ENCODE measurements around the gene SERPIND1.

Gene SERPIND1

DNA sequence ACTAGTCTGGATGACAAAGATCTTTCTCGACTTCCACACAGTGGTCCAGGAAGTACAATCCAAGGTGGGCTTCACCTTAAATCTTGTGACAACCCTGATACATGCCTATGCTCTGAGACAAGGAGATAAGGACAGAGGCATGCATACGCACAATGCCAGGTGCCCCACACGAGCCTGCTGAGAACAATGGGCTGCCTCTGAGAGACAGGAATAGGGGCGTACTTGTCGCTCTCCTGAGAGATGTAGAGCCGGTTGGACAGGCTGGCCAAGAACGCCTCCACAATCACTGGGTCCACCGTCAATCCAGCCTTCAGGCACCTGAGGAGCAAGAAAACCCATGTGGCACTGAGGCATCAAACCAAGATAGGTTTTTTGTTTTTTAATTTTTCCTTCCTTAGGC is 25.5 kb downstream of the SERPIND1 start:
- no peak overlapping the region for H3K4me3 ChIP-seq (ENCODE audit: control insufficient read depth in 1 of 7, extremely low read depth in 1 of 7, insufficient read depth in 4 of 7, low read depth in 2 of 7, low read length in 6 of 7)
- ChIA-PET CTCF (interaction anchor here (1.3 to 2.6 kb wide), 2 partner anchors 10 to 86 kb away, joined by 4 to 14 read pairs; no protein-coding TSS in a partner anchor), POLR2A (no interaction called here)
- no peaks in the 10 kb centered on the region for H3K27me3 ChIP-seq (replicated peaks in 2 of 5; ENCODE audit: control insufficient read depth in 4 of 5, insufficient read depth in 5 of 5, low read length in 4 of 5)
- H3K36me3 ChIP-seq (ENCODE audit: control insufficient read depth in 4 of 4, insufficient read depth in 4 of 4, low read length in 3 of 4) = peaks cover 29 to 83% (median 65%) of the 10 kb centered on the region in 4 experiments
- no peak for DNase-seq
- peaks cover 0 to 20% (median 8%) of the 10 kb centered on the region in 4 experiments for H3K4me1 ChIP-seq (ENCODE audit: control extremely low read depth in 1 of 4, control insufficient read depth in 4 of 4, insufficient read depth in 4 of 4, low read length in 3 of 4)
- 96% methylated on average over 8 of the region's 8 CpGs for WGBS (ENCODE audit: insufficient coverage)
- no peaks in the 10 kb centered on the region for H3K9me3 ChIP-seq (ENCODE audit: control extremely low read depth in 1 of 5, control insufficient read depth in 4 of 5, insufficient read depth in 2 of 5, low read depth in 1 of 5, low read length in 4 of 5)
- H3K27ac ChIP-seq (ENCODE audit: insufficient read depth in 1 of 2, low read depth in 1 of 2, low read length in 2 of 2, poor library complexity in 1 of 2, severe bottlenecking in 2 of 2) = no peak overlapping the region

DNA sequence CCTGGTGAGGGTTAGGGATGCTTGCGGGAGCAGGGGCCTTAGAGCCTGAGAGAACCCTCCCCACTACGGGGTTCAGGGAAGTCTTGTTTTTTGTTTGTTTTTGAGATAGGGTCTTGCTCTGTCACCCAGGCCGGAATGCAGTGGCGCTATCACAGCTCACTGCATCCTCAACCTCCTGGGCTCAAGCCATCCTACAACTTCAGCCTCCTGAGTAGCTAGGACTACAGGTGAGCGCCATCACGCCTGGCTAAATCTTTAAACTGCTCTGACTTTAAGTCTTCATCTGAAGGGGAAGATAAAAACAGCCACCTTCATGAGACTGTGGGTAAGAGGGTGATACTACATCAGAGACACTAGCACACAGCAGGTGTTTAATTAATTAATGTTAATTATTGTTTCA is 28.5 kb downstream of the SERPIND1 start:
- peaks cover 35 to 92% (median 67%) of the 10 kb centered on the region in 4 experiments for H3K36me3 ChIP-seq (ENCODE audit: control insufficient read depth in 4 of 4, insufficient read depth in 4 of 4, low read length in 3 of 4)
- no peak overlapping the region for H3K27ac ChIP-seq (ENCODE audit: insufficient read depth in 1 of 2, low read depth in 1 of 2, low read length in 2 of 2, poor library complexity in 1 of 2, severe bottlenecking in 2 of 2)
- H3K9me3 ChIP-seq (ENCODE audit: control extremely low read depth in 1 of 5, control insufficient read depth in 4 of 5, insufficient read depth in 2 of 5, low read depth in 1 of 5, low read length in 4 of 5) = no peaks in the 10 kb centered on the region
- CTCF ChIA-PET = interaction anchor here (1.6 to 4.1 kb wide), 5 partner anchors 11 to 90 kb away, joined by 3 to 28 read pairs (median 8); no protein-coding TSS in a partner anchor
- POLR2A ChIA-PET = no interaction called here
- no peaks in the 10 kb centered on the region for H3K4me1 ChIP-seq (ENCODE audit: control extremely low read depth in 1 of 4, control insufficient read depth in 4 of 4, insufficient read depth in 4 of 4, low read length in 3 of 4)
- WGBS (ENCODE audit: insufficient coverage) = 85% methylated on average over 3 of the region's 6 CpGs
- H3K4me3 ChIP-seq (ENCODE audit: control insufficient read depth in 1 of 7, extremely low read depth in 1 of 7, insufficient read depth in 4 of 7, low read depth in 2 of 7, low read length in 6 of 7) = no peak overlapping the region
- no peaks in the 10 kb centered on the region for H3K27me3 ChIP-seq (replicated peaks in 2 of 5; ENCODE audit: control insufficient read depth in 4 of 5, insufficient read depth in 5 of 5, low read length in 4 of 5)
- no peak for DNase-seq

DNA sequence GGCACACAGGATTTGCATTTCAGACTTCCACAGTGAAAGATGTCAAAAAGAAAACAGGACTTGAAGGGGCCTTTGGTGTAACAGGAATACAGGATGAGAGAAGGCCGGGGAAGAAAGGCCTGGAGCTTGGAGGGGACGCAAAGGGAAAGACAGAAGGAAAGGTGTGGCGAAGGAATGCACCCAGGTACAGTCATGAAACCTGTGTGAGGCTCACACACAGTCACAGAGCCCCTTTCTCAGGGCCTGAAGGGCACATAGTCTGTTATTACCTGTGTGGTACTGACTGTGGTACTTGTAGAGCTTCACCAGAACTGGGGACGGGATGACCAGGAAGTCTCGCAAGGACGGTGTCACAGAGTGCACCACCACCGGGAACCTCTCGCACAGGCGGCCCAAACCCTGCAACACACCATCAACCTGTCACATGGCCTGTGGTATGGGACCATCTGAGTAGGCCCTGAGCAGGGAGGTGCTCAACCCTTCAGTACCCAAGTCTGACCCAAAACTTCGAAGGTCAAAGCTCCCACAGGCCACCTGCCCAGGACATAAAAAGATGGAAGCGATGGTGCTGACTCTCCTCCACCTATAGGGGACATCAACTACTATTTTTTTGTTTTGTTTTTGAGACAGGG is 29.1 kb downstream of the SERPIND1 start:
- Histone ChIP-seq H3K4me3 (ENCODE audit: control insufficient read depth in 1 of 7, extremely low read depth in 1 of 7, insufficient read depth in 4 of 7, low read depth in 2 of 7, low read length in 6 of 7) (no peak overlapping the region), H3K36me3 (ENCODE audit: control insufficient read depth in 4 of 4, insufficient read depth in 4 of 4, low read length in 3 of 4) (peaks cover 37 to 88% (median 64%) of the 10 kb centered on the region in 4 experiments), H3K27ac (ENCODE audit: insufficient read depth in 1 of 2, low read depth in 1 of 2, low read length in 2 of 2, poor library complexity in 1 of 2, severe bottlenecking in 2 of 2) (no peak overlapping the region), H3K27me3 (replicated peaks in 2 of 5; ENCODE audit: control insufficient read depth in 4 of 5, insufficient read depth in 5 of 5, low read length in 4 of 5) (no peaks in the 10 kb centered on the region), H3K4me1 (ENCODE audit: control extremely low read depth in 1 of 4, control insufficient read depth in 4 of 4, insufficient read depth in 4 of 4, low read length in 3 of 4) (no peaks in the 10 kb centered on the region), H3K9me3 (ENCODE audit: control extremely low read depth in 1 of 5, control insufficient read depth in 4 of 5, insufficient read depth in 2 of 5, low read depth in 1 of 5, low read length in 4 of 5) (no peaks in the 10 kb centered on the region)
- DNase-seq = no peak
- CTCF ChIA-PET = interaction anchor here (1.6 to 4.1 kb wide), 9 partner anchors 8 to 82 kb away, joined by 4 to 29 read pairs (median 12); no protein-coding TSS in a partner anchor
- POLR2A ChIA-PET = no interaction called here
- 100% methylated on average over 9 of the region's 11 CpGs for WGBS (ENCODE audit: insufficient coverage)

DNA sequence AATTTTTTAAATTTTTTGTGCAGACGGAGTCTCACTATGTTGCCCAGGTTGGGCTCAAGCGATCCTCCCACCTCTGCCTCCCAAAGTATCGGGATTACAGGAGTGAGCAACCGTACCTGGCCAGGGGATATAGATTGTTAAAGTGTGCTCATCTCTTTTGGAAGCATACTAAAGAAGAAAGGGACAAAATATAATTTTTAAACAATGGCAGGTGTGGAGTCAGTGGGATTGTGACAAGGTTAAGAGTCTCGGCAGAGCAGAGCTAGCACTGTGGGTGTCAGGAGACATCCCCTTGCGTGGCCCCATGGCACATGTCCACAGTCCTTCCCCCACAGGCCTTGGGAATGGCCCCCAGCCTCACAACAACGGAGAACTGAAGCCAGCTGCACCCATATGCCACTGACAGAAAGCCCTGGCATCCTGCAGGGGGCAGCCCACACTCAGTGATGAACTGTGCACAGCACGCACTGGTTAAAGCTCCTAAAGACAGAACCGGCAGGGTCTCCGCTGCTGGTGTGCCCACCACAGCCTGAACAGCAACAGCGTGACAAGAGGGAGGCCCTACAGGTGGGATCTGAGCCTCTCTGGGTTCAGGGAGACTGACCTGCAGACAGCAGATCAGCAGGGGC is 29.9 kb downstream of the SERPIND1 start:
- Histone ChIP-seq H3K4me1 (ENCODE audit: control extremely low read depth in 1 of 4, control insufficient read depth in 4 of 4, insufficient read depth in 4 of 4, low read length in 3 of 4) (no peaks in the 10 kb centered on the region), H3K36me3 (ENCODE audit: control insufficient read depth in 4 of 4, insufficient read depth in 4 of 4, low read length in 3 of 4) (peaks cover 33 to 82% (median 59%) of the 10 kb centered on the region in 4 experiments), H3K9me3 (ENCODE audit: control extremely low read depth in 1 of 5, control insufficient read depth in 4 of 5, insufficient read depth in 2 of 5, low read depth in 1 of 5, low read length in 4 of 5) (no peaks in the 10 kb centered on the region), H3K4me3 (ENCODE audit: control insufficient read depth in 1 of 7, extremely low read depth in 1 of 7, insufficient read depth in 4 of 7, low read depth in 2 of 7, low read length in 6 of 7) (no peak overlapping the region), H3K27me3 (replicated peaks in 2 of 5; ENCODE audit: control insufficient read depth in 4 of 5, insufficient read depth in 5 of 5, low read length in 4 of 5) (no peaks in the 10 kb centered on the region), H3K27ac (ENCODE audit: insufficient read depth in 1 of 2, low read depth in 1 of 2, low read length in 2 of 2, poor library complexity in 1 of 2, severe bottlenecking in 2 of 2) (no peak overlapping the region)
- 92% methylated on average over 10 of the region's 11 CpGs for WGBS (ENCODE audit: insufficient coverage)
- ChIA-PET CTCF (interaction anchor here (0.7 to 4.1 kb wide), 18 partner anchors 9 to 223 kb away, joined by 3 to 29 read pairs (median 5); no protein-coding TSS in a partner anchor), POLR2A (interaction anchor here (1.0 to 1.3 kb wide), 3 partner anchors 25 to 82 kb away, joined by 3 to 6 read pairs (median 4); no protein-coding TSS in a partner anchor)
- DNase-seq = peak; percentile 54 to 76 (median 70)

DNA sequence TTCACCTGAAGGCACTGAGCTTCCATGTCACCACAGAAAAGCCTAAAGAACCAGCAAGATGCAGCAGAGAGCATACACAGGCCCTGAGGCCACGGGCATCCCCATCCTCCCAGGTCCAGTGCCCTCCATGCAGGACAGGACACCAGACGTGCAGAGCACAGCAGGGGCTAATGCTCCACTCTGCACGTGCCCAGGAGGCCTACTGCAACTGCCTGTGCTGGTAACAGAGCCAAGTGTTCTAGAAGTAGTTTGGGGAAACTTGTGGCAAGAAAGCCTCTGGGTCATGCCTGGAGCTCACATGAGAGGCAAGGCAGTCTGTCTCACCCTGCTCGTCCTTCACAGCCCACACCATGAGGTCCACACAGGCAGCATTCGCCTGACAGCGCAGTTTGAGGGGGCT is 30.7 kb downstream of the SERPIND1 start:
- WGBS (ENCODE audit: insufficient coverage) = 96% methylated on average over 5 of the region's 6 CpGs
- H3K27me3 ChIP-seq (replicated peaks in 2 of 5; ENCODE audit: control insufficient read depth in 4 of 5, insufficient read depth in 5 of 5, low read length in 4 of 5) = no peaks in the 10 kb centered on the region
- no peaks in the 10 kb centered on the region for H3K4me1 ChIP-seq (ENCODE audit: control extremely low read depth in 1 of 4, control insufficient read depth in 4 of 4, insufficient read depth in 4 of 4, low read length in 3 of 4)
- POLR2A ChIA-PET = interaction anchor here (1.1 to 1.3 kb wide), 2 partner anchors 25 to 81 kb away, joined by 4 to 6 read pairs; no protein-coding TSS in a partner anchor
- peaks cover 32 to 80% (median 56%) of the 10 kb centered on the region in 4 experiments for H3K36me3 ChIP-seq (ENCODE audit: control insufficient read depth in 4 of 4, insufficient read depth in 4 of 4, low read length in 3 of 4)
- DNase-seq = no peak
- no peaks in the 10 kb centered on the region for H3K9me3 ChIP-seq (ENCODE audit: control extremely low read depth in 1 of 5, control insufficient read depth in 4 of 5, insufficient read depth in 2 of 5, low read depth in 1 of 5, low read length in 4 of 5)
- CTCF ChIA-PET = interaction anchor here (0.7 to 4.1 kb wide), 18 partner anchors 9 to 222 kb away, joined by 3 to 29 read pairs (median 5); no protein-coding TSS in a partner anchor
- H3K27ac ChIP-seq (ENCODE audit: insufficient read depth in 1 of 2, low read depth in 1 of 2, low read length in 2 of 2, poor library complexity in 1 of 2, severe bottlenecking in 2 of 2) = no peak overlapping the region
- H3K4me3 ChIP-seq (ENCODE audit: control insufficient read depth in 1 of 7, extremely low read depth in 1 of 7, insufficient read depth in 4 of 7, low read depth in 2 of 7, low read length in 6 of 7) = no peak overlapping the region

DNA sequence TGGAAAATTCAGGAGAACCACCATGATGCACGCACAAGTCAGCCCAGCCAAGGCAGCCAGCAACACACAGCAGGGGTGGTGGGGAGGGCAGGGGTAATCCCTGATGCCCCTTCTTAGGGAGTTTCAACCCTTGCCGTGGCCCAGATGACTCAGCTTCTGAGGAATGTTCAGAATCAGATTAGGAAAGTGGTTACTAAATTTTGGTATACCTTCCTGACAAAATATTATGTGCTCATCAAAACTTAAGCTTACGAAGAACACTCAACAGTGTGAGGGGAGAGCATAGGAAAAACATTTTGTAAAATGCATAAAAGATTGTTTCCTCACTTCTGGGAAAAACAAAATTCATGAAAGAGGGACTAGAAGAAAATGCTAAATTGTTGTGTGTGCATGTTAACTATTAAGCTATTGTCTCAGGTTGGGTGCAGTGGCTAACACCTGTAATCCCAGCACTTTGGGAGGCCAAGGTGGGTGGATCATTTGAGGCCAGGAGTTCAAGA is 32.1 kb downstream of the SERPIND1 start:
- no peaks in the 10 kb centered on the region for H3K4me1 ChIP-seq (ENCODE audit: control extremely low read depth in 1 of 4, control insufficient read depth in 4 of 4, insufficient read depth in 4 of 4, low read length in 3 of 4)
- H3K9me3 ChIP-seq (ENCODE audit: control extremely low read depth in 1 of 5, control insufficient read depth in 4 of 5, insufficient read depth in 2 of 5, low read depth in 1 of 5, low read length in 4 of 5) = no peaks in the 10 kb centered on the region
- 87% methylated on average over 3 of the region's 3 CpGs for whole genome bisulfite sequencing (ENCODE audit: insufficient coverage)
- peaks cover 33 to 82% (median 61%) of the 10 kb centered on the region in 4 experiments for H3K36me3 ChIP-seq (ENCODE audit: control insufficient read depth in 4 of 4, insufficient read depth in 4 of 4, low read length in 3 of 4)
- H3K27me3 ChIP-seq (replicated peaks in 2 of 5; ENCODE audit: control insufficient read depth in 4 of 5, insufficient read depth in 5 of 5, low read length in 4 of 5) = no peaks in the 10 kb centered on the region
- CTCF ChIA-PET = interaction anchor here (0.8 to 4.1 kb wide), 3 partner anchors 15 to 120 kb away, joined by 3 to 28 read pairs (median 3); no protein-coding TSS in a partner anchor
- no peak overlapping the region for H3K27ac ChIP-seq (ENCODE audit: insufficient read depth in 1 of 2, low read depth in 1 of 2, low read length in 2 of 2, poor library complexity in 1 of 2, severe bottlenecking in 2 of 2)
- DNase-seq = no peak
- POLR2A ChIA-PET = no interaction called here
- no peak overlapping the region for H3K4me3 ChIP-seq (ENCODE audit: control insufficient read depth in 1 of 7, extremely low read depth in 1 of 7, insufficient read depth in 4 of 7, low read depth in 2 of 7, low read length in 6 of 7)
